ENCODE measurements around the gene MS4A15. TPM values are rescaled to one million over a fixed set of nuclear protein-coding genes. Genes with fewer than 3 reads are reported as not detected.

The MS4A15 gene
- total RNA-seq, 3 donors from 2014 or later = not detected

GRCh38 chr11:60781286-60781980 lies 24.8 kb downstream of the MS4A15 start:
- H3K4me3 ChIP-seq = no peak overlapping the region
- intact Hi-C loops (cut with DNase I; ENCODE audit: low total_unique reads) = no loop called here
- no peaks in the 10 kb centered on the region for H3K4me1 ChIP-seq
- no peaks in the 10 kb centered on the region for H3K36me3 ChIP-seq
- H3K27me3 ChIP-seq = no peaks in the 10 kb centered on the region
- no peak for DNase-seq (ENCODE audit: low spot score in 2 of 2)
- no peaks in the 10 kb centered on the region for H3K9me3 ChIP-seq
- no peak for TF ChIP-seq POLR2AphosphoS5 (IDR thresholded peaks at IDR 0.05)
- TF ChIP-seq CTCF (IDR thresholded peaks at IDR 0.05) = no peak
- TF ChIP-seq POLR2A (IDR thresholded peaks at IDR 0.05) = no peak
- no peak overlapping the region for H3K27ac ChIP-seq

DNA sequence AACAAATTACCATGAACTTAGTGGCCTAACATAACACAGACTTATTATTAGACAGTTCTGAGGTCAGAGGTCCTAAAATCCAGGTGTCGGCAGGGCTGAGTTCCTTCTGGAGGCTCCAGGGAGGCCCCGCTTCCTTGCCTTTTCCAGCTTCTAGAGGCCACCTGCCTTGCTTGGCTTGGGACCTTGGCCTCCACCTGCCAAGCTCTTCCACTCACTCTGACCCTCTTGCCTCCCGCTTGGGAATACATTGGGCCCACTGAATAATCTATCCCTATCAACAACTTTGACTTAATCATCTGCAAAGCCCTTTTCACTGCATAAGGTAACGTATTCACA lies 25.3 kb downstream of the MS4A15 start:
- no peak for DNase-seq (ENCODE audit: low spot score in 2 of 2)
- no peak overlapping the region for H3K27ac ChIP-seq
- H3K36me3 ChIP-seq = no peaks in the 10 kb centered on the region
- no peaks in the 10 kb centered on the region for H3K27me3 ChIP-seq
- no peaks in the 10 kb centered on the region for H3K4me1 ChIP-seq
- no peak overlapping the region for H3K4me3 ChIP-seq
- intact Hi-C loops (cut with DNase I; ENCODE audit: low total_unique reads) = no loop called here
- TF ChIP-seq POLR2A (IDR thresholded peaks at IDR 0.05) = no peak
- TF ChIP-seq CTCF (IDR thresholded peaks at IDR 0.05) = no peak
- TF ChIP-seq POLR2AphosphoS5 (IDR thresholded peaks at IDR 0.05) = no peak
- H3K9me3 ChIP-seq = no peaks in the 10 kb centered on the region

DNA sequence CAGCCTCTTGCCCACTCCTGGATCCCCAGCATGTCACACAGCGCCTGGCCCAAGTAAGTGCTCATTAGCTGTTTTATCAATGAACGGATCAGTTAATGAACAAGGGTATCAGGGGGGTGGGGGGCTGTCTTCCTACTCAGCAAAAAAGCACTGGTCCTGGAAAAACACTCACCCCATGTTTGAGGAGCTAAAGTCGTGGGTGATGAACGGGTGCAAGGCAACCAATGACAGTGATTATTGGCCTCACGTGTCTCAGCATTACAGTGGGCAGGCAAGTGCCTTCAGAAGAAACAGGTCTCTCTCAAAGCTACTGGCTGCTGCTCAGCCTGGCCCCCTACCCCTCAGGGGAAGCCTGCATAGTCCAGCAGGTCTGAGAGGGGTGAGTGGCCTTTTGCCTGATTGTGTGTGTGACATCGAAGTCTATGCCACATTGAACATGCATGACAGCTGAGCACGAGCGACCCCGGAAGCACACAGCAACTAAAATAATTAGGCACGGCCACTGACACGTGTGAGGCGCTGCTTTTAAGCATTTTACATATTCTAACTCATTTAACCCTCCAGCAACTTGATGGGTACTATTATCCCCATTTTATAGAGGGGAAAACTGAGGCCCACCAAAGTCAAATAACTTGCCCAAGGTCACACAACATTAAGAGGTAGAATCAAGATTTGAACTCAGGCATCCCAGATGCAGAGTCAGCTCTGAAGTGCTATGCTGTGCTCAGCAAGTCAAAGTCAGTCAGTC lies 25.9 kb downstream of the MS4A15 start:
- intact Hi-C loops (cut with DNase I; ENCODE audit: low total_unique reads) = no loop called here

GRCh38 chr11:60783141-60783484 lies 26.4 kb downstream of the MS4A15 start:
- TF ChIP-seq POLR2AphosphoS5 (IDR thresholded peaks at IDR 0.05) = no peak
- TF ChIP-seq POLR2A (IDR thresholded peaks at IDR 0.05) = no peak
- no peak for TF ChIP-seq CTCF (IDR thresholded peaks at IDR 0.05)
- H3K9me3 ChIP-seq = no peaks in the 10 kb centered on the region
- H3K27ac ChIP-seq = no peak overlapping the region
- H3K36me3 ChIP-seq = no peaks in the 10 kb centered on the region
- no peaks in the 10 kb centered on the region for H3K27me3 ChIP-seq
- H3K4me1 ChIP-seq = no peaks in the 10 kb centered on the region
- intact Hi-C loops (cut with DNase I; ENCODE audit: low total_unique reads) = no loop called here
- no peak overlapping the region for H3K4me3 ChIP-seq
- no peak for DNase-seq (ENCODE audit: low spot score in 2 of 2)

More for the DNA sequence above, 25.9 kb downstream of the MS4A15 start:
- no peak overlapping the region for H3K27ac ChIP-seq
- H3K4me3 ChIP-seq = no peak overlapping the region
- no peaks in the 10 kb centered on the region for H3K27me3 ChIP-seq
- H3K9me3 ChIP-seq = no peaks in the 10 kb centered on the region
- TF ChIP-seq CTCF (IDR thresholded peaks at IDR 0.05) = no peak
- no peak for TF ChIP-seq POLR2A (IDR thresholded peaks at IDR 0.05)
- TF ChIP-seq POLR2AphosphoS5 (IDR thresholded peaks at IDR 0.05) = no peak
- H3K4me1 ChIP-seq = no peaks in the 10 kb centered on the region
- no peak for DNase-seq (ENCODE audit: low spot score in 2 of 2)
- no peaks in the 10 kb centered on the region for H3K36me3 ChIP-seq

GRCh38 chr11:60783911-60784310 lies 27.2 kb downstream of the MS4A15 start:
- Histone ChIP-seq H3K4me3 (no peak overlapping the region), H3K27ac (no peak overlapping the region), H3K27me3 (no peaks in the 10 kb centered on the region), H3K9me3 (no peaks in the 10 kb centered on the region), H3K36me3 (no peaks in the 10 kb centered on the region), H3K4me1 (no peaks in the 10 kb centered on the region)
- intact Hi-C loops (cut with DNase I; ENCODE audit: low total_unique reads) = no loop called here
- TF ChIP-seq CTCF (IDR thresholded peaks at IDR 0.05) (no peak), POLR2AphosphoS5 (IDR thresholded peaks at IDR 0.05) (no peak), POLR2A (IDR thresholded peaks at IDR 0.05) (no peak)
- DNase-seq (ENCODE audit: low spot score in 2 of 2) = no peak
